DMS53 treated with DMSO at 0.1 percent for 48 hours (cell line): ENCODE measurements around the gene BMP5.
"Not testable (repeated sequence)": the region's sequence is repeated elsewhere in the genome, so short reads cannot be mapped to it uniquely, and the experiment has no call there.

Experiments
- DNase-seq: peaks from one replicate; lab custom pipeline; 2025; ENCODE audit not compliant: unreplicated experiment; lab: John Stamatoyannopoulos, UW

The BMP5 gene

GRCh38 chr6:55875400-55875799 lies at the start of gene BMP5:
TSS of gene BMP5 (minus strand) at chr6:55875590. CDS start at chr6:55874865, 725 bp downstream.
- peak; percentile 6 for DNase-seq

DNA sequence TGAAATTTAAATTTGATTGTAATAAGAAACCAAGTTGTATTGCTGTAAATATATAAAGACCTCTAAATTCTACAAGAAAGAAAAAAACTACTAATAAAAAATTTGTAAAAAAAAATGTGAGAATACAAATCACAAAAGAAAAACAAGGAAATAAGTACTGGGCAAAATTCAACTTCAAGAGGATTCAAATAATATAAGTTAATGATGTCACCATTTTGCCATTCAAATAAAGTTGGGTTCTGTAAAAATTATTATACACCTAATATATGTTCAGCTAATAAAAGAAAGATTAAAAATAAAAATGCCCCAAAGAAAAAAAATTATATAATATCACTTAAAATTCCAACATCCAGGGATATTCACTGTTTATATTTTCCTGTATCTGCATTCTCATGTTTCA lies 47.0 kb upstream of the BMP5 start:
- DNase-seq, result no peak

DNA sequence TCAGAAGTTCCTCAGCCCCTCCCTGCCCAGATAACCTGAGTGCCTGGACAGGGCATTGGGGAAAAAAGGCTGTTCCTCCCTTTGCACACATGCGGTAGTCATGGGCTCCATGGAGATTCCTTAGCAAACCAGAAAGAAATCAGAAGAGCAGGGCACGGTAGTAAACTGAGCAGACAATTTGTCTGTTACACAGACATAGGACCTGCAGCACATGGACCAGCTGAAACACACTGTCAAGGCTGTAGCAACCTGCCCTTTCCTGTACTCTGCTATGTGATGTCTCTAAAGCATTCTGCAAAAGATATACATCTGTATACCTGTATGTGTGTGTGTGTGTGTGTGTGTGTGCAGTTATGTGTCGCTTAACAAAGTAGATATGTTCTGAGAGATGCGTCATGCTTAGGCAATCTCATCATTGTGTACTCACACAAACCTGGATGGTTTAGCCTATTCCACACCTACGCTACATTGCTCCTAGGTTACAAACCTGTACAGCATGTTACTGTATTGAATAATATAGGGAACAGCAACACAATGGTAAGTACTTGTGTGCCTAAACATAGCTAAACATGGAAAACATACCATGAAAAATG lies 44.4 kb upstream of the BMP5 start:
- no peak for DNase-seq

DNA sequence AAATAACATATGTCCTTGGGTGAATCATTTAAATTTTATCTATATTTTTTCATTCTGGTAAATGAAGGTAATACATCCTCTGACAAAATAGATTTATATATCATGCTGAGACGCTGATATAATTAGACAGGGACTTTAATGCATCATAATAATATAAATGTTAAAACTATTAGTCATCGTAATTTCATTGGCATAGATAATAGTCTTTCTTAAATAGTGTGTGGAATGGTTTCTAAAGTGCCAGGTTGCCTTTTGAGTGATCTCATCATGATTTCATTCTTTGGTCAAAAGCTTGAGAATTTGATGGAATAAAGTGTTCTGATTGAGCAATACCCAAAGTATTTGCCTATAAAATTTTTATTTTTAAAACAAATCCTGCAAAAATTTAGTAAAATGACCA lies 43.2 kb upstream of the BMP5 start:
- DNase-seq, result no peak

- no peak for DNase-seq
Observed at GRCh38 chr6:55917751-55918415, 42.5 kb upstream of the BMP5 start.

DNA sequence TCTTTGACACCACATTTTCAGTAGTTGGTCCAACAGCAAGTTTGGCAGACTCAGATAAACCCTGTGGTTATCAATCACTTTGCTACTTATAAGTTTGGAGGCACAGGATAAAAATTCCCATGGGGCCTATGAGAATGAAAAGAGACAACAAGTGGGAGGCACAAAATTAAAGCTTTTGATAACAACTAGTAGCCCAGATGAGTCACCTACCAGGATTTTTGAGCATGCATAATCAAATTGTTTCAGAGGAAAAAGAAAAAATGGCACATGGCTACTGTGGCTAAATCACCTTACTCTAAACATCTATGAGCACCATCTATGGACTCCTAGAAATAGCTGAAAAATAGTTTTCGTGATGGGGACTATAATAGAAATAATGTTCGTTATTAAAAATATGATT lies 40.8 kb upstream of the BMP5 start:
- DNase-seq, result no peak

GRCh38 chr6:55913228-55914195 lies 38.1 kb upstream of the BMP5 start:
- DNase-seq, result no peak

DNA sequence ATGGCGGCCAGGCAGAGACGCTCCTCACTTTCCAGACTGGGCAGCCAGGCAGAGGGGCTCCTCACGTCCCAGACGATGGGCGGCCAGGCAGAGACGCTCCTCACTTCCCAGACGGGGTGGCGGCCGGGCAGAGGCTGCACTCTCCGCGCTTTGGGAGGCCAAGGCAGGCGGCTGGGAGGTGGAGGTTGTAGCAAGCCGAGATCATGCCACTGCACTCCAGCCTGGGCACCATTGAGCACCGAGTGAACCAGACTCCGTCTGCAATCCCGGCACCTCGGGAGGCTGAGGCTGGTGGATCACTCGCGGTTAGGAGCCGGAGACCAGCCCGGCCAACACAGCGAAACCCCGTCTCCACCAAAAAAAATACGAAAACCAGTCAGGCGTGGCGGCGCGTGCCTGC lies 35.1 kb upstream of the BMP5 start:
- not testable (repeated sequence) for DNase-seq

DNA sequence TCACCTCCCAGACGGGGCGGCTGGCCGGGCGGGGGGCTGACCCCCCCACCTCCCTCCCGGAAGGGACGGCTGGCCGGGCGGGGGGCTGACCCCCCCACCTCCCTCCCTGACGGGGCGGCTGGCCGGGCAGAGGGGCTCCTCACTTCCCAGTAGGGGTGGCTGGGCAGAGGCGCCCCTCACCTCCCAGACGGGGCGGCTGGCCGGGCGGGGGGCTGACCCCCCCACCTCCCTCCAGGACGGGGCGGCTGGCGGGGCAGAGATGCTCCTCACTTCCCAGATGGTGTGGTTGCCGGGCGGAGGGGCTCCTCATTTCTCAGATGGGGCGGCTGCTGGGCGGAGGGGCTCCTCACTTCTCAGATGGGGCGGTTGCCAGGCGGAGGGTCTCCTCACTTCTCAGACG lies 34.5 kb upstream of the BMP5 start:
- not testable (repeated sequence) for DNase-seq

DNA sequence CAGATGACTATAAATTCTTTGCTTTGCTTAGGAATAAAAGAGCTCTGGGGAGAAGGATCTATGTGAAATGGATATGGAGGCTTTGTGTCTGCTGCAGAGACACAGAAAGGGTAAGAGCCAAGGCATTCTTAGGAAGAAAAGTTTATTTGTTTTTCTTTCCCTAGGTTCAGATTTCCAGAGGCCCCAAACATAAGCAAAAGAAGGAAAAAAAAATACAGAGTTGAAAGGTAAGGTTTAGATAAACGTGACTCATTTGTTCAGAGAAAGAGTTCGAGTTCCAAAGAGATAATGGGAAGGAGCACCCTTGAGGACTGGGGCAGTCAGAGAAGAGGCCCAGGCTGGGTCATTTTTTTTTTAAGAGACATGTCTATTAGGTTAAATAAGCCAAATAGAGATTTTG lies 27.4 kb upstream of the BMP5 start:
- no peak for DNase-seq

GRCh38 chr6:55901765-55902270 lies 26.4 kb upstream of the BMP5 start:
- DNase-seq, result no peak

DNA sequence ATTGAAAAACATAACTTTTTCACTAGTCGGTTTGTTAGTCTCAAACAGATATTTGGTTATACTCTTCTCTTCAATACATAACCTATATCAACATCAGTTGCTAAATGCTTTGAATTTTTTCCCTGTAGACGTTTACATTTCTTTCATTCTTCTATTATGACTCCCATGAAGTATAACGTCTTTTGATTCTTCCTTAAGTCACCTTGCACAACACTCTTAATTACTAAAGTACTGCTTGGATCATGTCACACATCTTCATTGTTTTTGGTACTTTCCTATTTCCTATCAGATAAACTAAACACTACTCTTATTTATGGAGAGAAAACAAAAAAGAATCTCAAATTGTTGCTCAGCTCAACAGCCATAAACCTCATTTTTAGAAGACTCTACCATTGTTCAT lies 23.0 kb upstream of the BMP5 start:
- no peak for DNase-seq

DNA sequence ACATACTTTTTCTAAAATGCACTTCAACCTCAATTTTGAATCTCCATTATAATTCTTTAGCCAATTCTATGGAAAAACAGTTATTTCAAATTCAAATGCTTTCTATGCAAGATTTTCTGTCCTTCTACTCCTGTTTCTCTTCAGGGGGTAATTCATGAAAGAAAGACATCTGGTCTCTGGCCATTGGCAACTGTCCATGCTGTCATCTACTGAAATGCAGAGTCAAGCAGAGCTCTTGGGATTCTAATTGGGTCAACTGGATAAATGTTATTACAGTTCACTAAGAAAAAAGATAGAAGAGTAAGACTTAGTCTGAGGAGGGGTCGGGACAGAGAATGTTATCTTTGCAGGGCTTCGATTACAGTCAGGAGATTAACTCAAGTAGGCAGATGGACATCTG lies 22.0 kb upstream of the BMP5 start:
- no peak for DNase-seq

GRCh38 chr6:55895972-55896730 lies 20.8 kb upstream of the BMP5 start:
- DNase-seq, result no peak

DNA sequence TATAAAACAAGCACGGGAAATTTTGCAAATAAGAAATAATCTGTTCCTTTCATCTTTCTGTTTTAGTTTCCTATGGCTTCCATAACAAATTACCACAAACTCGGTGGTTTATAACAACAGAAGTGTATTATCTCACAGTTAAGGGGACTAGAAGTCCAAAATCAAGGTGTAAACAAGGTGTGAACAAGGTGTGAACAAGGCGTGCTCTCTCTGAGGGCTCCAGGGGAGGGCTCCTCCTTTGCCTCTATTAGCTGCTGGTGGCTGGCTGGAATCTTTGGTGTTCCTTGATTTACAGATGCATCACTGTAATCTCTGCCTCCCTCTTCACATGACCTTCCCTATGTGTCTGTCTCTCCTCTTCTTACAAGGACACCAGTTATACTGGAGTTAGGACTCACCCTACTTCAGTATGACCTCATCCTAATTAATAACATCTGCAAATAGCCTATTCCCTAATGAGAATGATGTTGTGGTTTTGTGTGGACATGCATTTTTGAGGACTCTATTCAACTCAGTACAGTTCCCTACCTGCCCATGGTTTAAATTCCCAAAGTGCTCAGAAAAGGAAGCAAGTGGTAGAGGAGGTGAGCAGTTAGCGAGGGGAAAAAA lies 17.5 kb upstream of the BMP5 start:
- no peak for DNase-seq

DNA sequence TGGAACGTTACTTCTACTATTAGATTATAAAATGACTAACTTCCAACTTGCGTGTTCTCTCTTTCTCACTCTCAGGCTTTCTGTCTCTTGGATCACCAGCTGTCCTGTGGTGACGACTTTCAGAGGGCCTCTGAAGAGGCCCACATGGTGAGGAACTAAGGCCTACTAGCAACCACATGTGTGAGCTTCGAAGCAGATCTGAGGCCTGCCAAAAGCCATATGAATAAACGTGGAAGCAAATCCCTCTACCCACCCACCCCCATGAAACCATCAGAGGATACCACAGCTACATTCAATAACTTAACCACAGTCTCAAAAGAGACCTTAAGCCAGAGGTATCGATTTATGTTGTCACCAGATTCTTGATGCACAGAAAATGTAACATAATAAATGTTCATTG lies 13.5 kb upstream of the BMP5 start:
- DNase-seq, result no peak

- peak; percentile 39 for DNase-seq
Observed at GRCh38 chr6:55886185-55886836, 10.9 kb upstream of the BMP5 start.

- no peak for DNase-seq
Observed at GRCh38 chr6:55882718-55883569, 7.6 kb upstream of the BMP5 start.

- DNase-seq, result no peak
Observed at GRCh38 chr6:55877283-55877682, 1.9 kb upstream of the BMP5 start.
